Colonic mucosa (tissue), 4 donors: ENCODE measurements around the gene G0S2. TPM values are rescaled to one million over a fixed set of nuclear protein-coding genes. Genes with fewer than 3 reads are reported as not detected.

Experiments used
- DNase-seq: peaks from one replicate; pipeline ENCODE4 v3.0.0-alpha.2; 2020
- H3K27ac ChIP-seq: fragments of 200-600 bp; one replicate; pipeline ENCODE4 v1.8.0; 2021
- H3K27me3 ChIP-seq: fragments of 200-600 bp; one replicate; pipeline ENCODE4 v1.8.0; 2021
- H3K36me3 ChIP-seq: fragments of 200-600 bp; one replicate; pipeline ENCODE4 v1.8.0; 2021
- H3K4me1 ChIP-seq: fragments of 200-600 bp; one replicate; pipeline ENCODE4 v1.8.0; 2021; ENCODE audit warnings: mild to moderate bottlenecking
- H3K4me3 ChIP-seq: fragments of 200-600 bp; one replicate; pipeline ENCODE4 v1.8.0; 2021
- H3K9ac ChIP-seq, 2 donors: one replicate each; pipeline ENCODE4 v1.7.0; 2013; ENCODE audit warnings: control low read depth in 2 of 2, low read depth in 2 of 2, low read length in 2 of 2
- H3K9me3 ChIP-seq: fragments of 200-600 bp; one replicate; pipeline ENCODE4 v1.8.0; 2021
- intact Hi-C: fragments of 100-400 bp; cut with DNase I; formaldehyde crosslinking; loops from one replicate; pipeline ENCODE4 v1.14.1; 2022
- total RNA-seq, 2 donors: library from RNA; stranded (reverse); fragmentation: NEBNext Ultra II Directional in 1 of 2; extraction: Animal tissue kit (Norgen Biotek cat#: 25700) in 1 of 2; gene quantifications; one replicate each; pipeline ENCODE4 v1.2.1, GENCODE V29; 2021
- TF ChIP-seq, protein P1 (sequence below): fragments of 200-600 bp; IDR thresholded peaks from one replicate; pipeline ENCODE4 v1.8.0; 2022; ENCODE audit warnings: antibody characterized with exemption, mild to moderate bottlenecking
- donor health status: healthy.
- donor health status: DM: no; HTN: no; CAD: no.
- donor health status: DM: no; HTN: no; CAD: no.

The G0S2 gene
- total RNA-seq, 2 donors from 2014 or later: 24.3 to 24.7 TPM

DNA sequence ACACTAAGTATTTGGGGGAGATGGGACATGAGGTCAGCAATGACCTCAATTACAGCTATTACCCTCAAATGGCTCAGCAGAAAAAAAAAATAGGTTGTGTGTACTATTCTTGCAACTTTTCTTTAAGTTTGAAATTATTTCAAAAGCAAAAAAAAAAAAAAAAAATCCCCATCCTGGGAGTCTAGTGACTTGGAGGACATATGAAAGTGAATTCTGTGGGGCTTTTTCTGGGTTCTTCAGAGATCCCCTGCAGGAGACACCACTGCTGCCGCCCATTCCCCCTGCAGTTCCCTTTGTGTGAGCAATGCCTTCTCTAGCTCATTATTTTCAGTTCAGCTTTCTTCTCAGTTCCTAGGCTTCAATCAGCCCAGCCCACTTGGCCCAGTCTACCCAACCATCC is 46.1 kb downstream of the G0S2 start:
- intact Hi-C loops: no loop called here
- Histone ChIP-seq H3K4me1 (no peaks in the 10 kb centered on the region), H3K4me3 (no peak overlapping the region), H3K27me3 (no peaks in the 10 kb centered on the region), H3K9me3 (no peaks in the 10 kb centered on the region), H3K27ac (no peak overlapping the region), H3K36me3 (no peaks in the 10 kb centered on the region), H3K9ac (no peak overlapping the region)
- no peak for DNase-seq
- TF ChIP-seq, protein P1, sequence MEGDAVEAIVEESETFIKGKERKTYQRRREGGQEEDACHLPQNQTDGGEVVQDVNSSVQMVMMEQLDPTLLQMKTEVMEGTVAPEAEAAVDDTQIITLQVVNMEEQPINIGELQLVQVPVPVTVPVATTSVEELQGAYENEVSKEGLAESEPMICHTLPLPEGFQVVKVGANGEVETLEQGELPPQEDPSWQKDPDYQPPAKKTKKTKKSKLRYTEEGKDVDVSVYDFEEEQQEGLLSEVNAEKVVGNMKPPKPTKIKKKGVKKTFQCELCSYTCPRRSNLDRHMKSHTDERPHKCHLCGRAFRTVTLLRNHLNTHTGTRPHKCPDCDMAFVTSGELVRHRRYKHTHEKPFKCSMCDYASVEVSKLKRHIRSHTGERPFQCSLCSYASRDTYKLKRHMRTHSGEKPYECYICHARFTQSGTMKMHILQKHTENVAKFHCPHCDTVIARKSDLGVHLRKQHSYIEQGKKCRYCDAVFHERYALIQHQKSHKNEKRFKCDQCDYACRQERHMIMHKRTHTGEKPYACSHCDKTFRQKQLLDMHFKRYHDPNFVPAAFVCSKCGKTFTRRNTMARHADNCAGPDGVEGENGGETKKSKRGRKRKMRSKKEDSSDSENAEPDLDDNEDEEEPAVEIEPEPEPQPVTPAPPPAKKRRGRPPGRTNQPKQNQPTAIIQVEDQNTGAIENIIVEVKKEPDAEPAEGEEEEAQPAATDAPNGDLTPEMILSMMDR: no peak

DNA sequence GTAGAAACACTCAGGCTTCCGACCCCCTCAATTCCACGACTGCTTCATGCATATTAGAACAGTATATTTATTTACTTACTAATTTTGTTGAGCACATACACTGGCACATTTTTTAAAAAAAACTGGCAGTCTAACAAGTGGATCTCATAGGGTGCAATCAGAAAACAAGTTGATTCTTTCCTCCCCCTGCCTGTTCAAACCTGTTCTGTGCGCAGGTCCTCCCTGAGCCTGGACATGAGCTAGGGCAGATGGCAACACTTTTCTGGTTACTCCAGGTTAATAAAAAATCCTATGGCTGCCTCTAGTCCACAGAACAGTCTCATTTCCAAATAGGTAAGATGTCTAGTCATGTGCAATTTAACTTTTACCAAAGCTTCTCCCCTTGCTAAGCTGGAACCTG is 48.1 kb downstream of the G0S2 start:
- no peaks in the 10 kb centered on the region for H3K27me3 ChIP-seq
- TF ChIP-seq, protein P1: no peak
- H3K9ac ChIP-seq: no peak overlapping the region
- no peak overlapping the region for H3K27ac ChIP-seq
- no peak overlapping the region for H3K4me3 ChIP-seq
- no peaks in the 10 kb centered on the region for H3K36me3 ChIP-seq
- no peaks in the 10 kb centered on the region for H3K9me3 ChIP-seq
- no peak for DNase-seq
- H3K4me1 ChIP-seq: no peaks in the 10 kb centered on the region
- intact Hi-C loops: no loop called here

DNA sequence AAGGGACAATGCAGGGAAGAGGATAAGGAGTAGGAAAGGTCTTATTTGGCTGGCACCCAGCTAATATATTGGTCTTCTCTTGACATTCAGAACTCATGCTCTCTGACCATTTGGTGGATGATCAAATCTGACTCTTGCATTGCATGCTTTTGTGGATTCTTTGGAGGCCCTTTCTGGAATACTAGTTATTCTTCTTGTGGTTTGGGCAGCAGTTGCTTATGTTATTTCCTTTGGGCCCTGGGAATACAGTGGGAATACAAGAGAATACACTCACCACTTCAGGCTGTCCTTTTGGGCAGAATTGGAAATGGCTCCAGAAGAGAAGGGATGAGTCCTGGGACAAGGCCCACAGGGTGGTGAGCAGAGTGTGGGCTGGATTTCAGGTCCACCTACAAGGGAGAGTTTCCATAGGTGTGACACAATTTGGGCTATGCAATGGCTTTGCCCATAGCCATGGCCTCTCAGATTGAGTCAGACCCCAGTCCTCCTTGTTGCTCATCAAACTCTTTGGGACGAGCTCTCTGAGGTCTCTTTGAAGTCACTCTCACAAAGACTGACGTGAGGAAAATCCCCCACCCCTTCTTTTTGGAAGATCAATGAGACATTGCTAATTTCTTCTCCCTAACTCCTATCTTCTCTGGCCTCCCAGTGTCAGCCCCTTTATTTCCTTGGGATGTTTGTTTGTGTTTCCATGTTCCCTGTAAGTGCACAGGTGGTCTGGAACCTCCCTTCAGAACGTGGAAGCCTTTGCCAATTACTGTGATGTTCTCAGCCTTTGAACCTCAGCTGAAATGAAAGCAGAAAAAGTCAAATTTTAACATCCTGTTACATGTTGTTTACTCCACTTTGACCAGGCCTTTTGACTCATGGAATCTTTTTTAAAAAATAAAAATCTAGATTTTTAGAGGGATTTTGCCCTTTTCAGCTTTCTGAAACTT is 48.8 kb downstream of the G0S2 start:
- no peaks in the 10 kb centered on the region for H3K4me1 ChIP-seq
- no peak overlapping the region for H3K4me3 ChIP-seq
- H3K9ac ChIP-seq: no peak overlapping the region
- intact Hi-C loops: no loop called here
- no peaks in the 10 kb centered on the region for H3K36me3 ChIP-seq
- no peak for DNase-seq
- H3K27ac ChIP-seq: no peak overlapping the region
- TF ChIP-seq, protein P1: no peak
- no peaks in the 10 kb centered on the region for H3K9me3 ChIP-seq
- H3K27me3 ChIP-seq: no peaks in the 10 kb centered on the region

Other genes with a start within 250 kb of the G0S2 start
- gene CAMK1G, start 91.7 kb upstream of the G0S2 start, total RNA-seq: under 1 TPM in 1 of 2 donors, not detected in 1; 0.21 TPM
- gene LAMB3, start 23.0 kb upstream of the G0S2 start, total RNA-seq: 100 to 1,000 TPM in 1 of 2 donors, 10 to 100 TPM in 1; 92.5 to 110 TPM
- gene HSD11B1, start 29.4 kb downstream of the G0S2 start, total RNA-seq: under 1 TPM; 0.48 to 0.59 TPM
- 1 to 10 TPM; 2.0 to 3.2 TPM for gene TRAF3IP3, start 80.6 kb downstream of the G0S2 start, total RNA-seq
- 1 to 10 TPM; 2.2 to 2.9 TPM for gene C1orf74, start 109.1 kb downstream of the G0S2 start, total RNA-seq
- gene IRF6, start 130.7 kb downstream of the G0S2 start, total RNA-seq: 100 to 1,000 TPM in 1 of 2 donors, 10 to 100 TPM in 1; 87.5 to 133 TPM
- gene UTP25, start 152.6 kb downstream of the G0S2 start, total RNA-seq: 1 to 10 TPM; 5.2 to 6.4 TPM